IMR-90 (cell line): Measurements from ENCODE around the gene NAA10. TPM values are rescaled to one million over a fixed set of nuclear protein-coding genes. Genes with fewer than 3 reads are reported as not detected.

ENCODE experiments used
- ATAC-seq: fragments of 200-7000 bp; cut with Tn5 transposase; 2 replicates; pipeline ENCODE4 v1.9.1; 2020; ENCODE audit warnings: low read depth, mild to moderate bottlenecking, moderate library complexity
- BruUV-seq: library from RNA; stranded (reverse); fragments of 400-500 nt; replicated peaks from 2 replicates; lab custom pipeline; 2021; lab: Mats Ljungman, UMichigan
- CTCF ChIA-PET: fragments of 300-600 bp; formaldehyde crosslinking; extraction: SDS; loops from one replicate; lab custom pipeline; 2021; ENCODE audit warnings: antibody characterized with exemption; lab: Yijun Ruan, JAX
- POLR2A ChIA-PET: fragments of 300-600 bp; sonication (Branson Sonifier 250); formaldehyde crosslinking; loops from one replicate; lab custom pipeline; 2022; ENCODE audit warnings: antibody characterized with exemption; ENCODE audit not compliant: unreplicated experiment; lab: Charles Lee
- DNase-seq: peaks from one replicate; pipeline ENCODE4 v3.0.0; 2013
- H2AFZ ChIP-seq: replicated peaks from 2 replicates; pipeline ENCODE3; 2013; ENCODE audit warnings: low read length, mild to moderate bottlenecking; ENCODE audit not compliant: poor library complexity
- H2AK5ac ChIP-seq: 2 replicates; pipeline ENCODE4 v1.6.1; 2013; ENCODE audit warnings: low read depth, low read length, inconsistent platforms
- H2AK9ac ChIP-seq: replicated peaks from 2 replicates; pipeline ENCODE3; 2013; ENCODE audit warnings: mild to moderate bottlenecking, low read depth, low read length, moderate library complexity; ENCODE audit not compliant: poor library complexity
- H2BK120ac ChIP-seq: 2 replicates; pipeline ENCODE4 v1.6.1; 2013; ENCODE audit warnings: low read depth, low read length, inconsistent platforms
- H2BK15ac ChIP-seq: 3 replicates; pipeline ENCODE4 v1.6.1; 2013; ENCODE audit warnings: low read depth, low read length, inconsistent platforms
- H2BK20ac ChIP-seq: 2 replicates; pipeline ENCODE4 v1.6.1; 2013; ENCODE audit warnings: low read depth, mild to moderate bottlenecking, inconsistent platforms, low read length, moderate library complexity
- H2BK5ac ChIP-seq: 2 replicates; pipeline ENCODE4 v1.6.1; 2013; ENCODE audit warnings: mild to moderate bottlenecking, low read depth, low read length, inconsistent platforms; ENCODE audit not compliant: poor library complexity, severe bottlenecking
- H3K14ac ChIP-seq: replicated peaks from 2 replicates; pipeline ENCODE4 v1.6.1; 2013; ENCODE audit warnings: low read depth, low read length, inconsistent platforms
- H3K18ac ChIP-seq: 2 replicates; pipeline ENCODE4 v1.6.1; 2013; ENCODE audit warnings: low read depth, low read length, control low read depth
- H3K23ac ChIP-seq: 2 replicates; pipeline ENCODE4 v1.6.1; 2013; ENCODE audit warnings: low read depth, low read length, inconsistent platforms
- H3K27ac ChIP-seq: 2 replicates; pipeline ENCODE4 v1.5.1; 2013; ENCODE audit warnings: mild to moderate bottlenecking, control low read depth, low read length; ENCODE audit not compliant: insufficient read depth
- H3K27me3 ChIP-seq: 2 replicates; pipeline ENCODE4 v1.6.1; 2013; ENCODE audit warnings: low read length; ENCODE audit not compliant: control insufficient read depth, insufficient read depth
- H3K36me3 ChIP-seq: 2 replicates; pipeline ENCODE4 v1.6.1; 2013; ENCODE audit warnings: low read length, mixed read lengths; ENCODE audit not compliant: control insufficient read depth, insufficient read depth
- H3K4ac ChIP-seq: 2 replicates; pipeline ENCODE4 v1.6.1; 2013; ENCODE audit warnings: low read depth, low read length, inconsistent platforms
- H3K4me1 ChIP-seq: 2 replicates; pipeline ENCODE4 v1.6.1; 2013; ENCODE audit warnings: low read length, mixed read lengths; ENCODE audit not compliant: control insufficient read depth, insufficient read depth
- H3K4me2 ChIP-seq: 2 replicates; pipeline ENCODE4 v1.6.1; 2013; ENCODE audit warnings: low read depth, mild to moderate bottlenecking, control low read depth, low read length, moderate library complexity
- H3K4me3 ChIP-seq: 2 replicates; pipeline ENCODE4 v1.5.1; 2013; ENCODE audit warnings: low read depth, mild to moderate bottlenecking, control low read depth, low read length, moderate library complexity; ENCODE audit not compliant: insufficient read depth
- H3K56ac ChIP-seq: 2 replicates; pipeline ENCODE4 v1.6.1; 2013; ENCODE audit warnings: low read length, inconsistent platforms; ENCODE audit not compliant: insufficient read depth; ENCODE audit errors: extremely low read depth
- H3K79me1 ChIP-seq, 2 experiments: 2 replicates each; pipeline ENCODE4 v1.6.1; 2013; ENCODE audit warnings: low read length in 2 of 2, inconsistent platforms in 1 of 2, low read depth in 1 of 2
- H3K9ac ChIP-seq: 2 replicates; pipeline ENCODE4 v1.6.1; 2013; ENCODE audit warnings: low read depth, low read length, control low read depth
- H3K9me1 ChIP-seq: 2 replicates; pipeline ENCODE4 v1.6.1; 2013; ENCODE audit warnings: low read length, inconsistent platforms; ENCODE audit not compliant: insufficient read depth
- H3K9me3 ChIP-seq: 2 replicates; pipeline ENCODE4 v1.6.1; 2013; ENCODE audit warnings: low read length; ENCODE audit not compliant: control insufficient read depth, insufficient read depth
- H4K20me1 ChIP-seq: 2 replicates; pipeline ENCODE4 v1.6.1; 2013; ENCODE audit warnings: low read length, inconsistent platforms; ENCODE audit not compliant: insufficient read depth
- H4K5ac ChIP-seq: 2 replicates; pipeline ENCODE4 v1.6.1; 2013; ENCODE audit warnings: mild to moderate bottlenecking, low read depth, low read length, control low read depth
- H4K8ac ChIP-seq, 2 experiments: 2 replicates each; pipeline ENCODE4 v1.6.1; 2013; ENCODE audit warnings: low read depth in 2 of 2, low read length in 2 of 2, control low read depth in 1 of 2, inconsistent platforms in 1 of 2
- H4K91ac ChIP-seq: 2 replicates; pipeline ENCODE4 v1.6.1; 2013; ENCODE audit warnings: low read depth, low read length, inconsistent platforms; ENCODE audit not compliant: insufficient read depth
- BHLHE40 ChIP-seq: fragments of 150-350 bp; IDR thresholded peaks from 2 replicates; pipeline ENCODE4 v1.6.1; 2016; ENCODE audit warnings: mild to moderate bottlenecking, low read depth, low read length
- CEBPB ChIP-seq: IDR thresholded peaks from 2 replicates; pipeline ENCODE4 v1.6.1; 2012; ENCODE audit warnings: low read depth, low read length, improper control_type of control experiment
- NFE2L2 ChIP-seq: fragments of 150-350 bp; IDR thresholded peaks from 2 replicates; pipeline ENCODE4 v1.6.1; 2016; ENCODE audit warnings: low read depth, mild to moderate bottlenecking, low read length
- RCOR1 ChIP-seq: IDR thresholded peaks from 2 replicates; pipeline ENCODE4 v1.6.1; 2012; ENCODE audit warnings: mild to moderate bottlenecking, low read length, improper control_type of control experiment; ENCODE audit not compliant: insufficient replicate concordance
- WGBS, 2 experiments: methylation state at CpG; one replicate each; pipeline versions ENCODE4 v1.1.5 to v1.1.7; 2013; ENCODE audit warnings: missing lambda C conversion rate in 2 of 2; ENCODE audit not compliant: insufficient read length in 1 of 2; ENCODE audit errors: extremely low coverage in 2 of 2; 5-methylcytosine and 5-hydroxymethylcytosine counted together
- dilution Hi-C: fragments of 300-500 bp; cut with HindIII; formaldehyde crosslinking; loops from one replicate; pipeline ENCODE4 v1.14.3; 2018; ENCODE audit warnings: low sequenced_read_pairs; ENCODE audit not compliant: unreplicated experiment
- in situ Hi-C: fragments of 300-500 bp; cut with MboI; formaldehyde crosslinking; loops from 3 replicates; pipeline ENCODE4 v1.14.3; 2019; ENCODE audit warnings: low sequenced_read_pairs, inconsistent platforms, mixed read lengths
- intact Hi-C: fragments of 100-400 bp; cut with micrococcal nuclease; formaldehyde crosslinking; loops from 2 replicates; pipeline ENCODE4 v1.10.0; 2022
- polyA plus RNA-seq, 3 experiments: library from polyadenylated mRNA; depleted of rRNA; stranded (reverse); fragments of >200 nt; gene quantifications; 2 replicates each; pipeline ENCODE4 v1.2.3, GENCODE V29; 2012; ENCODE audit warnings: low replicate concordance in 1 of 3
- total RNA-seq: library from RNA; depleted of rRNA; stranded (reverse); fragments of >200 nt; gene quantifications from 2 replicates; pipeline ENCODE4 v1.2.3, GENCODE V29; 2012

The NAA10 gene
- total and polyA plus RNA-seq, 2 of the 4 experiments (the other 2 are of a cell fraction): 98.6 to 172 TPM

- H3K4ac ChIP-seq: no peak overlapping the region
- H3K4me3 ChIP-seq: no peak overlapping the region
- ChIA-PET POLR2A (no interaction called here), CTCF (no interaction called here)
- H4K91ac ChIP-seq: no peak overlapping the region
- H3K23ac ChIP-seq: no peak overlapping the region
- no CpG with 5 or more reads among the region's 6 CpGs for WGBS, 2 experiments
- ATAC-seq (no peak), DNase-seq (no peak)
- H2AK5ac ChIP-seq: no peak overlapping the region
- H3K36me3 ChIP-seq: no peaks in the 10 kb centered on the region
- H4K5ac ChIP-seq: no peak overlapping the region
- H2BK5ac ChIP-seq: no peak overlapping the region
- H3K4me1 ChIP-seq: no peaks in the 10 kb centered on the region
- no peaks in the 10 kb centered on the region for H3K9me3 ChIP-seq
- no peak overlapping the region for H2AFZ ChIP-seq
- H3K14ac ChIP-seq: no peak overlapping the region
- peaks cover 49% of the 10 kb centered on the region for H3K27me3 ChIP-seq
- intact Hi-C loops (no loop called here), dilution Hi-C loops (no loop called here), in situ Hi-C loops (no loop called here)
- no peak overlapping the region for H3K4me2 ChIP-seq
- H2BK20ac ChIP-seq: no peak overlapping the region
- H2AK9ac ChIP-seq: no peak overlapping the region
- no peak overlapping the region for H3K18ac ChIP-seq
- no peak overlapping the region for H2BK15ac ChIP-seq
- no peaks in the 10 kb centered on the region for H4K20me1 ChIP-seq
- no peak for TF ChIP-seq NFE2L2
- TF ChIP-seq CEBPB: no peak
- TF ChIP-seq BHLHE40: no peak
- no peak for TF ChIP-seq RCOR1
- H3K56ac ChIP-seq: no peak overlapping the region
- no peaks in the 10 kb centered on the region for H3K9me1 ChIP-seq
- no peak overlapping the region for H3K9ac ChIP-seq
- no peak overlapping the region for H3K27ac ChIP-seq
- H3K79me1 ChIP-seq: no peaks in the 10 kb centered on the region
- H4K8ac ChIP-seq: no peak overlapping the region
- no peak overlapping the region for H2BK120ac ChIP-seq
- BruUV-seq: no TSS peak
Measured at GRCh38 chrX:153880440-153880815, 54.4 kb downstream of the NAA10 start.
